GM18507 (cell line): Measurements from ENCODE around the gene GSG1L.

Experiments used
- DNase-seq: peaks from one replicate; pipeline ENCODE4 v3.0.0; 2011; ENCODE audit warnings: low read depth; ENCODE audit not compliant: insufficient read length; ENCODE audit errors: extremely low spot score
- FAIRE-seq: peaks from 2 replicates; lab custom pipeline; 2011; peaks lifted over from hg19 to GRCh38; lab: Jason Lieb, UNC

GSG1L gene

GRCh38 chr16:28093385-28093725 lies 29.8 kb upstream of the GSG1L start:
- FAIRE-seq, result no peak
- no peak for DNase-seq

GRCh38 chr16:28092721-28093384 lies 29.3 kb upstream of the GSG1L start:
- DNase-seq, result no peak
- no peak for FAIRE-seq

- FAIRE-seq, result no peak
- DNase-seq, result no peak
Measured at GRCh38 chr16:28091656-28092055, 28.1 kb upstream of the GSG1L start.

- DNase-seq (no peak), FAIRE-seq (no peak)
Measured at GRCh38 chr16:28090646-28091377, 27.3 kb upstream of the GSG1L start.

- FAIRE-seq (no peak), DNase-seq (no peak)
Measured at GRCh38 chr16:28089992-28090365, 26.5 kb upstream of the GSG1L start.

- DNase-seq (no peak), FAIRE-seq (no peak)
Measured at GRCh38 chr16:28089205-28089991, 25.9 kb upstream of the GSG1L start.

GRCh38 chr16:28087675-28088300 lies 24.3 kb upstream of the GSG1L start:
- no peak for DNase-seq
- no peak for FAIRE-seq

GRCh38 chr16:28087140-28087660 lies 23.7 kb upstream of the GSG1L start:
- FAIRE-seq, result no peak
- no peak for DNase-seq

GRCh38 chr16:28086186-28087139 lies 22.9 kb upstream of the GSG1L start:
- DNase-seq, result no peak
- no peak for FAIRE-seq

- FAIRE-seq, result no peak
- no peak for DNase-seq
Measured at GRCh38 chr16:28085389-28086171, 22.1 kb upstream of the GSG1L start.

GRCh38 chr16:28084209-28084608 lies 20.7 kb upstream of the GSG1L start:
- FAIRE-seq, result no peak
- DNase-seq, result no peak

- FAIRE-seq (no peak), DNase-seq (no peak)
Measured at GRCh38 chr16:28082624-28083023, 19.1 kb upstream of the GSG1L start.

- DNase-seq (no peak), FAIRE-seq (no peak)
Measured at GRCh38 chr16:28081391-28081968, 18.0 kb upstream of the GSG1L start.

- FAIRE-seq (no peak), DNase-seq (no peak)
Measured at GRCh38 chr16:28078261-28078660, 14.7 kb upstream of the GSG1L start.

GRCh38 chr16:28073836-28074235 lies 10.3 kb upstream of the GSG1L start:
- no peak for DNase-seq
- no peak for FAIRE-seq

- no peak for FAIRE-seq
- no peak for DNase-seq
Measured at GRCh38 chr16:28072087-28072486, 8.6 kb upstream of the GSG1L start.

- FAIRE-seq, result no peak
- no peak for DNase-seq
Measured at GRCh38 chr16:28069971-28070794, 6.7 kb upstream of the GSG1L start.
